ENCODE measurements around the gene KRTAP12-2.

DNA sequence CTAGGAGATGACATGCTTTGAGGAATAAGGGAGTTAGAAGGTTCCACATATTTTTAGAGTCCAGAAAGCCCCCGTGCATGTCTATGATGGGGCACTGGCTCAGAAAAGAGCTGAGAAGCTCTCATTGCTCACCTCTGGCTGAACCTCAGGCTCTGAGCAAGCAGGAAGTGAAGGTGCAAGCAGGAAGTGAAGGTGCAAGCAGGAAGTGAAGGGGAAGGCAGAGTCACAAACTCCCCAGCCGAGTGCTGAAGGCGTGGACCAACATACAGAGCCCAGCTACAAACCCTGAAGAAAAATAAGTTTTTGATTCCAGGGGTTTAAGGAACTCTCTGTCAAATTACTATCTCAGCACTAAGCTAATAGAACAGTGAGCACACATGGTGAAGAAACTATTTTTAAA is 47.8 kb downstream of the KRTAP12-2 start:
- TF ChIP-seq CTCF (IDR thresholded peaks at IDR 0.05 in 8 of 11, conservative IDR thresholded peaks at IDR 0.05 in 3 of 11) (no peak), POLR2A (IDR thresholded peaks at IDR 0.05) (no peak)
